ENCODE data around the gene CTXN3.

DNA sequence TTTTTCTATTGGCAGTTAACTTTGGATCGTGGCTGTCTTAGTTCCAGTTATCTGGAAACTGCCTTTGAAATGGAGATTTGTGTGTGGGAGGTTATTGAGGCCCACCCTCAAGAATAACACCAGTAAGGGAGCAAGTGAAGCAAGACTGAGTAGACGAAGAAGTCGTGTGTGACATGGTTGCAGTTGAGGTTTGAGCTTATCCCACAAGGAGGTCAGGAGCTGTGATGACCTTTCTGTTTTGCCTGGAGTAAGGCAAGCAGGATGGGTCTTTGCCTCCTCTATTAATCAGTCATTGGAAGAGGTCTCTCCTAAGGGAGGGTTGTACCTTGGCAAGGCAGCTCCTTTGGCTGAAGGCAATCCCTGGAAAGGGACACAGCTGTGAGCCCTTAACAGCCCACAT is 49.6 kb upstream of the CTXN3 start:
- no peak for TF ChIP-seq CTCF (IDR thresholded peaks at IDR 0.05)
- TF ChIP-seq EZH2 (IDR thresholded peaks at IDR 0.05) = no peak
- no peak for TF ChIP-seq EZH2phosphoT487 (IDR thresholded peaks at IDR 0.05)

Measured in neural progenitor cell (in vitro differentiated cells).